Measurements from ENCODE around the gene ADAT1. TPM values are rescaled to one million over a fixed set of nuclear protein-coding genes. Genes with fewer than 3 reads are reported as not detected.

The ADAT1 gene
- total and polyA plus RNA-seq, 2 of the 13 experiments (the other 11 are each of a cell fraction or from before 2014, with no cell fraction given), result 18.4 to 40.8 TPM

- TF ChIP-seq ZNF318 (CRISPR knock-in tag; IDR thresholded peaks at IDR 0.05) (0 out of 2 replicates have a peak, but pooled peaks have one; percentile 13), ZNF598 (CRISPR knock-in tag; IDR thresholded peaks at IDR 0.05; ENCODE audit: borderline replicate concordance) (peak; percentile 78; the same call in 1 of the 2 replicates), KLF12 (CRISPR knock-in tag; IDR thresholded peaks at IDR 0.05; ENCODE audit: borderline replicate concordance) (peak; percentile 93), NKX3-1 (CRISPR knock-in tag; IDR thresholded peaks at IDR 0.05) (no peak), ETS1 (CRISPR knock-in tag; IDR thresholded peaks at IDR 0.05) (0 out of 2 replicates have a peak, but pooled peaks have one; percentile 19), THAP7 (CRISPR knock-in tag; IDR thresholded peaks at IDR 0.05) (no peak; the same call in 1 of the 2 replicates), ZNF274 (CRISPR knock-in tag; IDR thresholded peaks at IDR 0.05) (peak; percentile 81), ZNF17 (CRISPR knock-in tag; IDR thresholded peaks at IDR 0.05) (no peak), ZNF589 (CRISPR knock-in tag; conservative IDR thresholded peaks at IDR 0.05) (0 out of 2 replicates have a peak, but pooled peaks have one; percentile 79), KLF6 (CRISPR knock-in tag; IDR thresholded peaks at IDR 0.05) (0 out of 2 replicates have a peak, but pooled peaks have one; percentile 49), ZSCAN25 (CRISPR knock-in tag; IDR thresholded peaks at IDR 0.05) (no peak), FOXK1 (CRISPR knock-in tag; IDR thresholded peaks at IDR 0.05; ENCODE audit: borderline replicate concordance, low read depth) (peak; percentile 78), ZBTB3 (CRISPR knock-in tag; IDR thresholded peaks at IDR 0.05; ENCODE audit: borderline replicate concordance, low read depth) (no peak; the same call in 1 of the 2 replicates), CBX1 (IDR thresholded peaks at IDR 0.05; ENCODE audit: low read depth) (no peak), SP4 (CRISPR knock-in tag; IDR thresholded peaks at IDR 0.05) (peak; percentile 88; the same call in 1 of the 2 replicates), TOE1 (CRISPR knock-in tag; IDR thresholded peaks at IDR 0.05) (no peak; the same call in 1 of the 2 replicates), ZSCAN22 (CRISPR knock-in tag; IDR thresholded peaks at IDR 0.05) (no peak), IKZF5 (CRISPR knock-in tag; IDR thresholded peaks at IDR 0.05) (peak; percentile 67; the same call in 1 of the 2 replicates)
These were observed 56.9 kb downstream of the ADAT1 start, which contains the start of gene GABARAPL2 (continued) for GRCh38 chr16:75566040-75566757.
